ENCODE measurements around the gene C9orf40. TPM values are rescaled to one million over a fixed set of nuclear protein-coding genes. Genes with fewer than 3 reads are reported as not detected.

C9orf40 gene
- total and polyA plus RNA-seq, 7 donors: 1.9 to 7.9 (median 2.6) TPM

DNA sequence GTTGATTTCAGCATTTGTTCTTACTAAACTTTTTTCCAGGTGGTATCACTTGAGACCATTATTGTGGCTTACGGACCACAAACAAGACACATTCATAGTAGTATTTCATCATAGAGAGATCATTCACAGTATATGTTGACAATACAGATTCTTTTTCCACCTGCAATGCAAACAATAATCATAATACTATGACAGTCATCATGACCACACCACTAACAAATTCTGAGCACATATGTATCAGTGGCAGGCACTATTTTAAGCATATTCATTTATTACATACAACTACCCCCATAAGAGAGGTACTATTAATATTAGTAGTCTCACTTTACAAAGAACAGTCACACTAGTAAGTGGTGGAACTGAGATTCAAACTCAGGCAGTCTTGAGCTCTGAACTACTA, 31.0 kb upstream of the C9orf40 start:
- Histone ChIP-seq H3K27ac (no peak overlapping the region), H3K4me3 (no peak overlapping the region), H3K4me1 (no peaks in the 10 kb centered on the region), H3K27me3 (ENCODE audit: insufficient read depth in 3 of 3, low read length in 2 of 3) (no peaks in the 10 kb centered on the region), H3K36me3 (ENCODE audit: insufficient read depth in 1 of 2, low read depth in 1 of 2) (peaks cover 0 to 37% of the 10 kb centered on the region in 2 donors), H3K9me3 (no peaks in the 10 kb centered on the region)
- no peak for ATAC-seq
- DNase-seq: no peak
- TF ChIP-seq, protein P1, sequence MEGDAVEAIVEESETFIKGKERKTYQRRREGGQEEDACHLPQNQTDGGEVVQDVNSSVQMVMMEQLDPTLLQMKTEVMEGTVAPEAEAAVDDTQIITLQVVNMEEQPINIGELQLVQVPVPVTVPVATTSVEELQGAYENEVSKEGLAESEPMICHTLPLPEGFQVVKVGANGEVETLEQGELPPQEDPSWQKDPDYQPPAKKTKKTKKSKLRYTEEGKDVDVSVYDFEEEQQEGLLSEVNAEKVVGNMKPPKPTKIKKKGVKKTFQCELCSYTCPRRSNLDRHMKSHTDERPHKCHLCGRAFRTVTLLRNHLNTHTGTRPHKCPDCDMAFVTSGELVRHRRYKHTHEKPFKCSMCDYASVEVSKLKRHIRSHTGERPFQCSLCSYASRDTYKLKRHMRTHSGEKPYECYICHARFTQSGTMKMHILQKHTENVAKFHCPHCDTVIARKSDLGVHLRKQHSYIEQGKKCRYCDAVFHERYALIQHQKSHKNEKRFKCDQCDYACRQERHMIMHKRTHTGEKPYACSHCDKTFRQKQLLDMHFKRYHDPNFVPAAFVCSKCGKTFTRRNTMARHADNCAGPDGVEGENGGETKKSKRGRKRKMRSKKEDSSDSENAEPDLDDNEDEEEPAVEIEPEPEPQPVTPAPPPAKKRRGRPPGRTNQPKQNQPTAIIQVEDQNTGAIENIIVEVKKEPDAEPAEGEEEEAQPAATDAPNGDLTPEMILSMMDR (IDR thresholded peaks at IDR 0.05): no peak
- 97 to 100% (median 97%) methylated on average over 1 of the region's 1 CpG for WGBS, 3 donors
- intact Hi-C loops (cut with DNase I): no loop called here

DNA sequence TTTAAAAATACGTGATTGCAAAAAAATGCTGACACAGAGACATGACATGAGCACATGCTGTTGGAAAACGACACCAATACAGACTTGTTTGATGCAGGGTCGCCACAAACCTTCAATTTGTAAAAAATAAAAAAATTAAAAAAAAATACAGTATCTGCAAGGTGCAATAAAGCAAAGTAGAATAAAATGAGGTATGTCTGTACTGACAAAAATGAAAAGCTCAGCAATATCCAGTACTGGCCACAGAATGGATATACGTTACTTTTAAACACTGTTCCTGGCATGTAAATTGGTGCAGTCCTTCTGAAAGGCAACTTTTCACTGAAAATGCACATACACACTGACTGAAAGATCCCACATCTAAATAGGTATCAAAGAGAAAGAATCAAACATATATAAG, 27.1 kb upstream of the C9orf40 start:
- DNase-seq (no peak), ATAC-seq (no peak)
- intact Hi-C loops (cut with DNase I): no loop called here
- Histone ChIP-seq H3K4me3 (no peak overlapping the region), H3K9me3 (no peaks in the 10 kb centered on the region), H3K27ac (no peak overlapping the region), H3K36me3 (ENCODE audit: insufficient read depth in 1 of 2, low read depth in 1 of 2) (peaks cover 0 to 22% of the 10 kb centered on the region in 2 donors), H3K4me1 (no peaks in the 10 kb centered on the region), H3K27me3 (ENCODE audit: insufficient read depth in 3 of 3, low read length in 2 of 3) (no peaks in the 10 kb centered on the region)
- WGBS, 3 donors: 95 to 96% (median 95%) methylated on average over 4 of the region's 4 CpGs
- TF ChIP-seq, protein P1 (IDR thresholded peaks at IDR 0.05): no peak

DNA sequence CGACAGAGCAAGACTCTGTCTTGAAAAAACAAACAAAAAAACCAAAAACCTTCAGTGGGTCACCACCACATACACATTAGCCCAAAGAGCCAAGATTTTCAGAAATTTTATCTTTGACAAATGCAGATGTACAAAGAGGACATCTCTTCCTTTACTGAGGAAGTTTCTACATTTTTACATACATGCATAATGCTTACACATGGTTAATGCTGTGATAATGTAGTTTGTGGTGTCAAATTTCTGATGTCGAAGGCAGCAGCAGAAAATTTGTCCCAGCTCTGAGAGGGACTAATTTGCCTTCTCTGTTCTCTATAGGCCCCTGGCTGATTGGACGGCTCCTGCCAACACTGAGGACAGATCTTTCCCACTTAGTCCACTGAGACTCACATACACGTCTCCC, 24.6 kb upstream of the C9orf40 start:
- Histone ChIP-seq H3K4me1 (no peaks in the 10 kb centered on the region), H3K4me3 (no peak overlapping the region), H3K27ac (no peak overlapping the region), H3K9me3 (no peaks in the 10 kb centered on the region), H3K27me3 (ENCODE audit: insufficient read depth in 3 of 3, low read length in 2 of 3) (no peaks in the 10 kb centered on the region), H3K36me3 (ENCODE audit: insufficient read depth in 1 of 2, low read depth in 1 of 2) (no peaks in the 10 kb centered on the region)
- 69 to 78% (median 69%) methylated on average over 4 of the region's 4 CpGs for WGBS, 3 donors
- TF ChIP-seq, protein P1 (IDR thresholded peaks at IDR 0.05): no peak
- ATAC-seq: no peak
- DNase-seq: no peak
- intact Hi-C loops (cut with DNase I): no loop called here

DNA sequence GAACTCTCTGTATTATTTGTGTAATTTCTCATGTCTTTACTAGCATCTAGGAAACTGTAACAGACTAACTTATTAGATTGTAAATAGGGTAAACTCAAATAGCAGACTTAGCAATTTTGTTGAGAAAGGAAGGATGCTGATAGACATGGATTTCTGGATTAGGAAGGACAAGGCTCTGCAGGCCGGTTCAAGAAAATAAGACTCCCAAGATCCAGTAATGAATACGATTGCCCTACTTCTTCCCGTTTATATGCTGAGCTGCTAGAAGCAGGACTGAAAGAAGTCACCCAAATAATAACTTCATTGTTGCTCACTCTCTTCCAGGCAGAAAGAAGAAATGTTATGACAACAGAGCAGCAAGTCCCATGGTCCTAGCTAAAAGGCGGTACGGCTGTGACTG, 22.8 kb upstream of the C9orf40 start:
- H3K4me1 ChIP-seq: no peaks in the 10 kb centered on the region
- H3K36me3 ChIP-seq (ENCODE audit: insufficient read depth in 1 of 2, low read depth in 1 of 2): no peaks in the 10 kb centered on the region
- WGBS, 3 donors: 95 to 97% (median 96%) methylated on average over 5 of the region's 5 CpGs
- H3K27me3 ChIP-seq (ENCODE audit: insufficient read depth in 3 of 3, low read length in 2 of 3): no peaks in the 10 kb centered on the region
- no peak overlapping the region for H3K4me3 ChIP-seq
- DNase-seq (no peak), ATAC-seq (no peak)
- no peaks in the 10 kb centered on the region for H3K9me3 ChIP-seq
- no peak overlapping the region for H3K27ac ChIP-seq
- intact Hi-C loops (cut with DNase I): no loop called here
- TF ChIP-seq, protein P1 (IDR thresholded peaks at IDR 0.05): no peak

DNA sequence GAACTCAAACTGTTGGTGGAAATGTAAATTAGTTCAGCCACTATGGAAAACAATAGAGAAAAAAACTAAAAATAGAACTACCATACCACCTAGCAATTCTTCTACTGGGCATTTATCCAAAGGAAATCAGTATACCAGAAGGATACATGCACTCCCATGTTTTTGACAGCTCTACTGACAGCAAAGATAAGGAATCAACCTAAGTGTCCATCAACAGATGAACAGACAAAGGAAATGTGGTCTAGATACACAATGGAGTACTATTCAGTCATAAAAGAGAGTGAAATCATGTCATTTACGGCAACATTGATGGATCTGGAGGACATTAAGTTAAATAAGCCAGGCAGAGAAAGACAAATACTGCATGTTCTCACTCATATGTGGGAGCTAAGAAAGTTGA, 21.8 kb upstream of the C9orf40 start:
- Histone ChIP-seq H3K9me3 (no peaks in the 10 kb centered on the region), H3K4me1 (no peaks in the 10 kb centered on the region), H3K27me3 (ENCODE audit: insufficient read depth in 3 of 3, low read length in 2 of 3) (no peaks in the 10 kb centered on the region), H3K4me3 (no peak overlapping the region), H3K36me3 (ENCODE audit: insufficient read depth in 1 of 2, low read depth in 1 of 2) (no peaks in the 10 kb centered on the region), H3K27ac (no peak overlapping the region)
- ATAC-seq: no peak
- intact Hi-C loops (cut with DNase I): no loop called here
- no peak for DNase-seq
- TF ChIP-seq, protein P1 (IDR thresholded peaks at IDR 0.05): no peak
- 86 to 94% (median 93%) methylated on average over 1 of the region's 1 CpG for WGBS, 3 donors

Measured in psoas muscle (tissue), 8 donors.